ENCODE data around the gene GALNT14.

GALNT14 gene

DNA sequence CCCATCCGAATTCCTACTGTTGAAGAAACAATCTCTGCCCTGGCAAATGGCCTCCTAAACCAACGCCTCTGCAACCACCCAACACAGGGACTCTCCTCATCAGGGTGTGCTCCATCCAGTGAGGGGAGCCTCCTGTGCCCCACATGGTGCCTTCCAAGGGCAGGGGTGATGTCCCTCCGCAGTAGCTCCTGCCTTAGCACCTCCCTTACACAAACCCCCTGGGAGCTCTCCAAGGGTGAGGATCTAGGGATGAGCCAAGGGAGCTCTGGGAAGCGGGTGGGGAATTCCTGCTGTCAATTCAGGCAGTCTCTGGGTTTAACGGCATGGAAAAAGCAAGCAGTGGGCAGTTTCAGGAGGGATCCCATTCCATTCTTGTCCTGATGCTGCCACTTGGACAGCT, 3.8 kb downstream of the GALNT14 start:
- DNase-seq (ENCODE audit: low read depth), result no peak

DNA sequence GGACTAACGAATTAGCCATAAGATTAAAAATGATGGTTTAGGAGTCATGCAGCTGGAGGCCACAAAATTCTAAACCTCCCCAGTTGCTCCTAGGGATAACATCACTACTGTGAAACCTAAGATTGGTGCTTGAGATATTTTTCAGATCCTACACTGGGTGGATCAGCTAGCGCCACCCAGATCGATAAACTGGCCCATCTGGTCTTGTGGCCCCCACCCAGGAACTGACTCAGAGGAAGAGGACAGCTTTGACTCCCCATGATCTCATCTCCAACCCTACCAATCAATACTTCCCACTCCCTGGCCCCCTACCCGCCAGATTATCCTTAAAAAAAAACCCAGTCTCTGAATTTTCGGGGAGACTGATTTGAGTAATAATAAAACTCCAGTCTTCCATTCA, 5.5 kb downstream of the GALNT14 start:
- no peak for DNase-seq (ENCODE audit: low read depth)

DNA sequence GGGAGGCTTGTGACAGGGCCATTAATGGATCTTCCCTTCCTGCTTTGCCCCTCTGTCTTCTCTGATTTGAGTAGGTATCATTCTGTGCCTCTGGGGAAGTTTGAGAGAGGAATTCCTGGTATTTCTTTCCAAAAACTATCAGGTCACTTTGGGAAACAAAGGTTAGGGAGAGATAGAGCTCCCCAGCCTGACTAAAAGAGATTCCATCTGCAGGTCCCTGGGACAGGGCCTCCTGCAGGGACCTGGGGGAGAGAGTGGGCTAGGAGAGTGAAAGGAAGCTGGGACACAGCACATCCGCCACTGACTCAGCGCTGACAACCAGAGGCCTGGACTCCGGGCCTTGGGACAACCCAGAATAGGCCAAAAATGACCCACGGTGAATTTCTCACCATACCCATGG, 6.4 kb downstream of the GALNT14 start:
- DNase-seq (ENCODE audit: low read depth), result no peak

DNA sequence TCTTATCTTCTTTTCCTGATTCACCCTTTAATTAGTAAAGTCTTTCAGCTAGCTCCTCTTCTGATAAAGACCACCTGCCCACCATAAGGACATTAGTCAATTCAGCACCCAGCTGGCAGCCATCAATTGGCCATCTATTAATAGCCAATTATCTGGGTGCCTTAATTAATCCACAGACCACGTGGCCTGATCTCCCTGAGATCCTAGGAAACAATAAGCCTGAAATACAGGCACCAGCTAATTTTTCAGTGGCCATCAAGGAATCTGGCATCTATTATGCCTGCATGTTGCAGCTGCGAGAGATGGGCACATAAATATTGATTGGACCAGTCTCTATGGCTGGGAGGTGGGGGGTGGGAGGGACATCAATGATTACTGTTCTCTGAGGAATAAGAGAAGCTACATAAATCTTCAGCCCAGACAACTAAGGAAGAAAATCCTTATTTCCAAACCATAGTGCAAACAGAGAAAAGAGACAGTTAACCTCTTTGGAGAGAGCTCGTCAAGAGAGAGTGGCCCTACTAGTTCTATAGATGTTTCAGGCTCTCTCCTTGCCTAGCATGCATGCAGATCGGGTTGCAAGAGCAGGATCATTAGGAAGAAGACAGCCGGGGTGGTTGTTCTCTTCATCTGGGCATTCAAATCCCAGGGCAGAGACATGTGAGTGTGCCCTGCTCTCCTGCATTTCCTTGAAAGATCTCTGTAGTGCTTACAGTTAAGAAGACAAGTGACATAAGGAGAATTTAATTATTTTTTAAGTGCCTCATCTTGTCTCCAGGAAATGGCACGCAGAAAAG, 8.7 kb downstream of the GALNT14 start:
- no peak for DNase-seq (ENCODE audit: low read depth)

DNA sequence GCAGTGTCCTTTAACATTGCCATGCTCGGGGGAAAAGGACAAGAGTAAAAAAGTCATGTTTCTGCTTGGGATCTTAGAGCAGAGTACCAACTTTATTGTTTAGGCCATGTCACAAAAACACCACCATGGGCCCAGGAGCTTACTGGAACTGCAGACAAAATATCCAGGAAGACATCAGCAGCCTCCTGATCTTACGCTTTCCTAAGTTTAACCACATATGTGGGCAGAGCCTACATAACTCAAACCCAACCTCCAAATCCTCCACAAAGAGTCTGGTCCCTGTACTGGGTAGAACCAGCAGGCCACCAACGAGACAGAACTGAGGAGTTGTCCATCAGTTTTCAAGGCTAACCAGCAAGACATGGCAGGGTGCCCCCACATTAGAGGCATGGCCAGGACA, 10.3 kb downstream of the GALNT14 start:
- DNase-seq (ENCODE audit: low read depth), result no peak

DNA sequence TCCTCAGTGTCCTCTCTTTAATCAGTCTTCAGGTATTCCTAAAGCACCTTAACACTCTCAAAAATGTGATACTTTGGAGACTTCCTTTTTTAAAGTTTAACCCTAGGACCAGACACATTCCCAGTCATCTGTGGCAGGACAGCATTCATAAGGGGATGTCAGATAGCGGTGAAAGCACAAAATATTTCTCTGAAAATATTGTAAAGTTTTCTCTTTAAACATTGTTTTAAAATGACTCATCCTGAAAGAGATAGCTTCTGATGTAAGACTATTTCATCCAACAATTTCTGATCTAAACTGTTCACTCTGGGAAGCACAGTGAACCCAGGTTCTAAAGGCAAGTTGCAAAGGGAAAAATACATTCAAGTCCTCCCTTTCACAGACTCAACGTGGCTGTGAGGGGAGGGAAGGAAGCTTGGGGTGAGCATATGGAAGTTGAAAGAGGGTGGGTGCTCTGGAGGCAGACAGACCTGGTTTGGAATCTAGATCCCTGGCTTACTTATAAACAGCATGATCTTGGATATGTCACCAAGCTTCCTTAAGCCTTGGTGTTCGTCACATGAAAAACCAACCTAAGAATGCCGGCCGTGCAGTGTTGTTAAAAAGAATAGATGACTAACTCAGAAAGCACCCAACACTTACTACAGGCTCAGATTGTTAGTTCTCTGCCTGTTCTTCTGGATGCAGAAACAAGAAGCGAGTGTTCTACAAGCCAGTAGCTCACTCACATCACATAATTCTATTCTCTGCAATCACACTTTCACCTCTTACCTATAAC, 12.1 kb downstream of the GALNT14 start:
- no peak for DNase-seq (ENCODE audit: low read depth)

DNA sequence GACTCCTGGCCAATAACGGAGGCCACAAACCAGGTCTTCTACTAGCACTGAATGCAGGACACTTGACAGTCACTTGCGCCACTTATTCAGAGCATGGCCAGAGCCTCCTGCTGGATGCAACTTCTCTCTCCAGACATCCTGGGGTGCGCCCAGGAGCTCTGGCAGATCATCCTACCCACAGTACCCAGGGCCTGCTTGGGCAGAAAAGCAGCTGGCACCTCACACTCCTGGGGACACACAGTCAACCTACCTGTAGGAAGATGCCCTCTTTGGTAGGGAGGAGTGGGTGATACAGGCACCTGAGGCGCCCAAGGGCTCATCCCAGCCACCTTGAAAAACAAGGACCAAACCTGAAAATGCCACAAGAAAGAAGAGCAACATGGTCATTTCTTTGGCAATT, 13.3 kb downstream of the GALNT14 start:
- DNase-seq (ENCODE audit: low read depth), result no peak

DNA sequence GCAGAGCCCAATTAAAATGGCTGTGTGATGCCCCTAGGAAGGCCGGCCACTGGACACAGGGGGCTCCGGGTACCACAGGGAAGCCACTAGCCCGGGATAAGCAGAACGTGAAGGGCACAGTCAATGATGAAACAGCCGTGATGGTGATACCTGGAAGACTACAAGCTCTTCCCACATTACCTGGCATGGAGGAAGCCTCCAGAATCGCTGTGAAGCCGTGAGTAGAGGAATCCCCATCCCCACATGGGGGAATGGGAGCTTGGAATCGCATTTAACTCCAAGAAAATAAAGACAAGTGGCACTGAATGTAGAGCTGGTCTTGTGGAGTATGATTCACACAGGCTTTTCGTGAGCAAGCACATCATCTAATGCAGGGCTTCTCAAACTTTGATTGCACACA, 16.1 kb downstream of the GALNT14 start:
- DNase-seq (ENCODE audit: low read depth), result no peak

DNA sequence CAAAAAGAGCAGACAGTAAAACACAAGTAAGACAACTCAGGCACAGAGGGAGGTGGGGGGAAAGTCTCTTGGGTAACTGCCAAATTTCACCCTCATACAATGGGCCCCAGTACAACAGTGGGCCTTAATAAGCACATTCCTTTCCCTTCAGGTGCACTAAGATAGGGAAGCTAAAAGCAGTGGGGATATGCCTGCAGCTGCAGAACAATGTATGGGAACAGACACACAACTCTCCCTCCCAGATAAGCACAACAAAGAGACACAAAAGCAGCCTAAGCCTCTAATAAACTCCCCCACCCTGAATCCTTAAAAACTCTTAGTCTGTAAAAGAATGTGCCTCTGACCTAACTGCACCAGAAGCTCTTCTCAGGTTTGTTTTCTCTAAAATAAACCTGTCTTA, 24.5 kb downstream of the GALNT14 start:
- no peak for DNase-seq (ENCODE audit: low read depth)

DNA sequence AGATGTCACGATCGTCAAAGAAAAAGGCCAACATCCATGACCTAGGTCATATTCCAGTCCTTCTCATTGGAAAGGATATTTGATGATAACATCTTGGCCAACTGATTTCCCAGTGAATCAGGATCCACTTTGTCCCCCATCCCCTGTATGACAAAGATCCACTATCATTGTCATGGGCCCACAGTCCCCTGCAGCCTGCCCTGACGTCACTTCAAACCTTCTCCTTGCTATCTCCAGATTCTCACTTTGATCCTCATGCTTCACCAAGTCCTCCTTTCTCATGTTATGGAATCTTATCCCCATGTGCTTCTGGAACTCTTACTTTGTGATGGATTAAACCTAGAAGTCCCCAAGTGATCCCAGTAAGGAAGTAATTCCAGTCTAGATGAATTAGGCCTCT, 25.7 kb downstream of the GALNT14 start:
- no peak for DNase-seq (ENCODE audit: low read depth)

DNA sequence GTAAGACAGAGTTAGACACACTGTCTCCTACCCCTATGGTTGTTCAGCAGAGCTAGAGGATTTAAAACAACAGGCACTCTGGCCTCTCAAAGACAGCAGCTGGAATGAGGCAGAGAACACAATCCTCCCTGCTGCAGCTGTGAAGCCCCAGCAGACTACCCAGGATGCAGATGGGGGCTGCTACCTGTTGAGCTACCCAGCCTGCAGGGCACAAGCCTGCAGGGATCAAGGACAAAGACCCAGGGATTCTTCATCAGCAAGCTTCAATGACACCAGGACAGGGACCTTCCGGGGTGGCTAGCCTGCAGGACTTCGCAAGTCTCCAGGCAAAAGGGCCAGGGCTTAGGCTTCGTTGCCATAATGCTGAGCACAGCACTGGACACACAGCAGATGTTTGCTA, 27.2 kb downstream of the GALNT14 start:
- no peak for DNase-seq (ENCODE audit: low read depth)

DNA sequence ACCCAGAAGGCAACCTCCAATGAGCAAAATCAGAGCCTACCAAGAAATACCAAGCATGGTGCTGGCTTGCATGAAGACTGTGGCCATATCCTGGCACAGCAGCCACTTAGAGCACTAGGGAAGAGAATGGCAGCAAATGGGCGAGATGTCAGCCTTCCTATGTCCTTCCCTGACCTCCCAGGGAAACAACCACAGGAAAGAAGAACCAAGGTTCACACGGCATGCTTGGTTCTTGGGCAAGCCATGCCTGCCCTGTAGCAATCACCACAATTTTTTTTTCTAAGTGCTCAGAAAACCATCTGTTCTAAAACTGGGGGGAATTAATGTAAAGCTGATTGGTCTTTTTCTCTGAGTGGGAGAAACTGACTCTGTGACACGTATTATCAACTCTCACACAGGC, 27.8 kb downstream of the GALNT14 start:
- DNase-seq (ENCODE audit: low read depth), result no peak

DNA sequence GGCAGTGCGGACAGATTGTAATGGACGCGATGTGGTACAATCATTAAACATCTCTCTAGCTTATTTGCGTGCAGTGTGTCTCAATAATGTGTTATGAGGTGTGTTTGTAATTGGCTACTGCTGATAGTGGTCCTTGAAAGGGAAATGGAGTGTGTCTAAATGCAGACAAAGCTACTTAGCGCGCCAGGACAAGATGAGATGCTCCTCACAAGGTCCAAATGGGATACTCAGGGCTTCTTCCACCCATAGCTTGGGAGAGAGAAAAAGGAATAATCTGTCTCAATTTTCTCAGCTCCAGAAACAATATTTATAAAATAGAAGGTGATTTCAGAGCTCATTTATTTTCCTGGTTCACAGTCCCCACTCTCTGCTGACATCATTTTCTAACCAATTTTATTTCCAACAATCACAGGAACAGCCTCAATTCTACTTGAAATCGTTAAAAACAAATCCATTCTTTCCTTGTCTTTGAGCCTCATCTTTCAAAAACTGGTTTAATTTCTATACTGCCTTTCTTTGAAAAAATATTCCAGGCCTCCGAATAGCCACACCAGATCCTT, 28.5 kb downstream of the GALNT14 start:
- DNase-seq (ENCODE audit: low read depth), result no peak

DNA sequence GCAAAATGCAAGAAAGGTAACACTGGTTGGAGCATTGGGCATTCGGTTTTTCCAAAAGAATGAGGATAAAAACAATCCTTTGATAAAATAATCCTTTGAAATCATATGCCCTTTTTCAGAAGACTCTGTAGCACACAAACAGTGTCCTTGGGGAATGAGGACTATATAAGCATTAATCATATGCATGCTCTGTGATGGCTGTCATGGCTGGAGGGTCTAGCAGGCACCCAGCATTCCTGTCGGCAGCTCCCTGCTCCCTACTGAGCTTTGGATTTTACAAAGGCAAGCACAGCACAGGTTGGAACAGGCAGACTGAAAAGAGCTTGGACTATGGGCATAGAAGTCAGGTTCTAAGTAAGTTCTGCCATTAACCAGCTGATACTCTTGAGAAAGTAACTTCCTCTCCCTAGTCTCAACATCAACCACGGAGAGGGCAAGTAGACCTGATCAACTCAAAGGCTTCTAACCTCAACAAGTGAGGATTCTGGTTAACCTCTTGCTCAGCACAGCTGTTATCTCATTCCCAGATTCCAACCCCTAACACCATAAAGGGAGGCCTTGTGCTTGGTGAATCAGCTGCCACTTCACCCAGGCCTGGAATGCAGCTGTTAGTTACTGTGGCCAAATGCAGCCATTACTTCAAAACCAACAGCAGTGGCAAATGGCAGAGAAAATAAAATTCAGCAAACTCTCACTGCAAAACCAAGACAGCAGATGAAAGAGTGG, 29.5 kb downstream of the GALNT14 start:
- DNase-seq (ENCODE audit: low read depth), result no peak

DNA sequence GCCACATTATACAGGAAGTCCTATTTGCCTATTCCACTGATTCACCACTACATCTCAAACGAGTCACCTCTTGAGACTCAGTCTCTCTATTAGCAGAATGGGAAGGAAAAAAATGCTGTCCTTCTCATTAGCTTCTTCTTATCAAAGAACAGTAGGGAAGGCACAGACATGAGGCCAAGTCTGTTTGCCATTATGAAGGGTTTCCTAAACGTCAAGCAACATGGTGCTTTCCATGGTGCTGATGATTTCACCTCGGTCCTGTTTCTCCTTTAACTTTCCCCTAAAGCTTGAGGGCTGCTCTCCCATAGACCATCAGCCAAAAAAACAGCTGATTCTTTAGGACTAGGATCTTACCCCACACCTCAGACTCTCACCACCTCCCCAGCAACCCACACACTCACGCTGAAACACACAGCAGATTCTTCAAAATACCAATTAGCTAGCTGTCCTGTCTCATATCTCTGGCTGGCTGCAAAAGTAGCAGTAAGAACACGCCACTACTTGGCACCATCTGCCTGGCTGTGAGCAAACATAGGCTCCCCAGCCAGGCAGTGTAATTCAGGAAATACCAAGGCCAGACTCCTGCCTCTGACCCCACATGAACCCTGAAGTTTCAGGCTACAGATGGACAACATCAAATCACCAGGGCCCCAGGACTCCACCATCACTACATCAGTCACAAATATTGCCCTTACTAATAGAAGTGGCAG, 30.5 kb downstream of the GALNT14 start:
- DNase-seq (ENCODE audit: low read depth), result no peak

DNA sequence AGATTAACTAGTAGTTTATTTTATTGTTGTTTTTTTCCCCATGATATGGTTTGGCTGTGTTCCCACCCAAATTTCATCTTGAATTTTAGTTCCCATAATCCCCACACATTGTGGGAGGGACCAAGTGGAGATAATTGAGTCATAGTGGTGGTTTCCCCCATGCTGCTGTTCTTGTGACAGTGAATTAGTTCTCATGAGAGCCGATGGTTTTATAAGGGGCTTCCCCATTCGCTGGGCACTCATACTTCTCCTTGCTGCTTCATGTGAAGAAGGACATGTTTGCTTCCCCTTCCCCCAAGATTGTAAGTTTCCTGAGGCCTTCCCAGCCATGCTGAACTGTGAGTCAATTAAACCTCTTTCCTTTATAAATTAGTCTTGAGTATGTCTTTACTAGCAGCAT, 36.5 kb downstream of the GALNT14 start:
- no peak for DNase-seq (ENCODE audit: low read depth)

DNA sequence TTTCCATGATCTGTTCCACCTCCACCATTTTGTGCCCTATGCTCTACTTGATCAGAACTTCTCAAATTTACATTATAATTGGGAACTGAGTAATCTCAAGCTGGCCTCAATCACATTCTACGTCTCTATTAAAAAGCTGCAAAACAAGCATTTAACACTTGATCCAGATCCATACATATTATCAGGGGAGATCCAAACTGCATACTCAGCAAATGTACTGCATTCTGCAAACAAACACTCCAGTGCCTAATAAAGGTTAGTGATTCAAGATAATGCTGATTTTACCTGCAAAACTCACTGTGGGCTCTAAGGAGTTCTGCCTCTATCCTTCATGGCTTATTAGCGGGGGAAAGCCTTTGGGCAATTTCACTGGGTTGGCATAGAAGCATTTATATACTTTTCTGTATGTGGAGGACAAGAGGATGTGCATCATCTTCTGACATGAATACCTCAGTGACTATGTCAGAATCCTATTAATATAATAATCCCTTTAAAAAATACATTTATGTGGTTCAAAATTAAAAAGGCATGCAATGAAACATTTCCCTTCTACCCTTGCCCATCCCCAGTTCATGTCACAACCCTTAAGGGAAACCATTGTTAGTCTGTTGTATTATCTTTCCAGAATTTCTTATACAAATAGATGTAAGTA, 40.2 kb downstream of the GALNT14 start:
- DNase-seq (ENCODE audit: low read depth), result no peak

DNA sequence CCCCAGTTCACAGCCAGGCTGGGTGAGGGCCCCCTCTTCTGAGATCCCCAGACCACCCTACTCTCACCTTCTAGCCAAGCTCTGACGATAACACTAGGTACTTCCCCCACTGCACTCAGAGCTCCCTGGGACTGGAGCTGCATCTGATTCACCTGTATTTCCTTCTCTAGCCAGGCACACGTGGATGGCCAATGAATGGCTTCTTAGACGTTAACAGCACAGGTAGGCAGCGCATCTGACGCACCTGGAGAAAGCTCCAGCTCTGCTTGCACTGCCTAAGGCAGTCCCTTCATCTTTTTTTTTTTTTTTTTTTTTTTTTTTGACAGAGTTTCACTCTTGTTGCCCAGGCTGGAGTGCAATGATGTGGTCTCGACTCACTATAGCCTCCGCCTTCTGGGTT, 48.1 kb downstream of the GALNT14 start:
- no peak for DNase-seq (ENCODE audit: low read depth)

DNA sequence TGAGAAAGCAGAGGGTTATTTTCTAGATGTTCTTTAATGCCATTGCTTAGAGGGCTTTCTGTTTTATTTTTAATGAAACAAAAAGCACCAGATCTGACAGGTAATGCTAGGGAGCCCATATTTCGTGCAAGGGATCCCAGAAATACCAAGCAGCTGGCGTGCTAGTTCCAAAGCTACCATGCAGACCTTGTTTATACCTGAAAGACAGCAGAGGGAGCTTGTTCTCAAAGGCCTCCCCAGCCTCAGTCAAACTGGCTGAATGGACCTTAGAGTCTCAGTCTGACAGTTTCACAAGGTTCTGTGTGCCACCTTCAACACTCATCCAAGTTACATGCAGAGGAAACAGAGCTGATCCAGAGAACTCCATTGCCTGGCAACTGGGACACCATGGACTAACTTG, 48.6 kb downstream of the GALNT14 start:
- DNase-seq (ENCODE audit: low read depth), result no peak

DNA sequence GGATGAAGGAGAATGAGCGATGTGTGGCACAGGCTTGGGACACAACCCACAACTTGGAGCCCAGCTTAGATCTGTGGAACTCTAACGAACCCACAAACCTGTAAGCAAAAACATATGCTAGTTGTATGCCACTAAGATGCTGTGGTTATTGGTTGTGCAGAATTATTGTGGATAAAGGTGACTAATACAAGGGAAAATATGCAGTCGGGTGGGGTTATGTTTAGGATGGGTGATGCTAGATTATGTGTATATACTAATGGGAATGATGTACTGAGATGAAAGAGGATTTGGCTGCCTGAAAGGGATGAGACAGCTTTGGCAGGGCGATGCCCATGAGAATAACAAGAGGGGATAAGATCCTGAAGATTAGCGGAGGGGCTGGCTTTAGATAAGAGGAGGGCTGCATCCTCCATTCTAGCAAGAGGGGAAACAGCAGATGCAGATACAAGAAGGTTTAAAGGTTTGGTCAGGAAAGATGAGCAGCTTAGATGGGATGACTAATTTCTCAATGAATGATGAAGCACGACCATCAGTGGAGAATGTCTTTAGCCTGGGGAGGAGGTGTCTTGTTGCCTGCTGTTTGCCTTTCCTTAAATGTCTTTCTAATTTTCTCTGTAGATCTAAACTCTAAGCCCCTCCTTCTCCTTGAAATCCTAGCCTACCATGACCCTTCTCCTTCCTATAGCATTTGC, 49.6 kb downstream of the GALNT14 start:
- DNase-seq (ENCODE audit: low read depth), result no peak

DNA sequence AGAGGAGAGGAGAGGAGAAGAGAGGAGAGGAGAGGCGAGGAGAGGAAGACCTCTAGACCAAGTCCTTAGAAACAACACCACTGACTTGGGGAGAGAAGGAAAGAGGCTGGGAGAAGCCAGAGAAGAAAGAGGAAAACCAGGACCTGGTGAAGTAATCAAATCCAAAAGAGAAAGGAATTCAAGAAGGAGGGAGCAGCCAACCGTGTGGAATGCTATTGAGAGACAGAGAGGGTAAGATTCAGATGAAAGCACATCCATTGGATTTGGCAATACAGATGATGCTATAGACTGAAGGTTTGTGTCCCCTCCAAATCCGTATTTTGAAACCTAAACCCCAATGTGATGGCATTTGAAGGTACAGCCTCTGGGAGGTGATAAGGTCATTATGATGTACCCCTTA, 50.7 kb downstream of the GALNT14 start:
- no peak for DNase-seq (ENCODE audit: low read depth)
